Ovary (tissue), 3 donors: ENCODE data around the gene PGLYRP2.

Experiments
- CTCF ChIP-seq, 3 donors: fragments of 450-650 bp in 2 of 3; fragments of 200-600 bp in 1 of 3; IDR thresholded peaks; one replicate each; pipeline versions ENCODE4 v1.5.1 to v1.8.0; 2016 to 2022; ENCODE audit warnings: antibody characterized with exemption in 3 of 3, mild to moderate bottlenecking in 1 of 3
- POLR2A ChIP-seq: fragments of 450-650 bp; IDR thresholded peaks from one replicate; pipeline ENCODE4 v1.6.1; 2017; ENCODE audit warnings: antibody characterized with exemption, mild to moderate bottlenecking, moderate library complexity
- donor health status: DM: no; HTN: no; CAD: no.

- no peak for TF ChIP-seq CTCF (IDR thresholded peaks at IDR 0.05)
- no peak for TF ChIP-seq POLR2A
Measured at GRCh38 chr19:15517778-15518177, 38.5 kb upstream of the PGLYRP2 start.
